Umbilical cord (tissue), 2 donors: ENCODE data around the gene LZTR1. TPM values are rescaled to one million over a fixed set of nuclear protein-coding genes. Genes with fewer than 3 reads are reported as not detected.
"Not testable (repeated sequence)": the region's sequence is repeated elsewhere in the genome, so short reads cannot be mapped to it uniquely, and the experiment has no call there.

Source experiments
- DNase-seq: peaks from one replicate; pipeline ENCODE4 v3.0.0-alpha.2; 2015; ENCODE audit warnings: low spot score
- total RNA-seq: library from RNA; depleted of rRNA; stranded (reverse); fragments of >200 nt; gene quantifications from one replicate; pipeline ENCODE4 v1.2.3, GENCODE V29; 2014; ENCODE audit warnings: low replicate concordance; ENCODE audit not compliant: insufficient read depth

The LZTR1 gene
- 52.7 TPM for total RNA-seq

DNA sequence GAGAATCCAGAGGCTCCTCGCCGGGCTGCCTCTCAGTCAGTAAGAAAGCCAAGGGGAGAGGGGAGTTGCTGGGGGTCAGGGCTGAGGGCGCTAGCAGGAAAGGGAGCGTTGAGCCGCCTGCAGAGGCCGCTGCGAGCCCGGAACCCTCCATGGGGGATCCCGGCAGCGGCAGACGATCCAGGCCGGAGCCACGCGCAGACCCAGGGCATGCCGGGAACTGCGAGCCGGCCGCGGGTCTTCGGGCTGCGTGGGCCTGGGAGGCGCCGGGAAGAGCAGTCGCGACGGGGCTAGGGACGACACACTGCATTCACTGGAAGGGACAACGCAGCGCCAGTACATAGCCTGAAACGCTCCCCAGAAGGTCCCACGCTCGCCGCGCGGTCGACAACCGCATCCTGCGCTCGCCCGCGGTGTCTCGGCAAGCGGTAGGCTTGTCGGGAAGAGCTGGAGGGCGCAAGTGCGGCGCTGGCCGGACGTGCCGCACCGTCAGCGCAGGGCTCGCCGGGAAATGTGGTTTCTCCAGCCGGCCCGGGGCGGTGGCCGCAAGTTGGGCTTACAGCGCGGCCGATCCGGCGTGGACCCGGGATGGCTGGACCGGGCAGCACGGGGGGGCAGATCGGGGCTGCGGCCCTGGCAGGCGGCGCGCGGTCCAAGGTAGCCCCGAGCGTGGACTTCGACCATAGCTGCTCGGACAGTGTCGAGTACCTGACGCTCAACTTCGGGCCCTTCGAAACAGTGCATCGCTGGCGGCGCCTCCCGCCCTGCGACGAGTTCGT lies at the start of gene LZTR1:
Gene LZTR1 (plus strand): TSS at position 511 of the 776 bp plus-strand sequence. CDS start 75 bp downstream, at position 586.
- DNase-seq, result peak; percentile 90

- DNase-seq, result no peak
Observed at GRCh38 chr22:20933910-20934309, 48.2 kb upstream of the LZTR1 start.

- not testable (repeated sequence) for DNase-seq
Observed at GRCh38 chr22:20935049-20935448, 47.0 kb upstream of the LZTR1 start.

GRCh38 chr22:20935780-20936539 lies 46.1 kb upstream of the LZTR1 start:
- not testable (repeated sequence) for DNase-seq

DNA sequence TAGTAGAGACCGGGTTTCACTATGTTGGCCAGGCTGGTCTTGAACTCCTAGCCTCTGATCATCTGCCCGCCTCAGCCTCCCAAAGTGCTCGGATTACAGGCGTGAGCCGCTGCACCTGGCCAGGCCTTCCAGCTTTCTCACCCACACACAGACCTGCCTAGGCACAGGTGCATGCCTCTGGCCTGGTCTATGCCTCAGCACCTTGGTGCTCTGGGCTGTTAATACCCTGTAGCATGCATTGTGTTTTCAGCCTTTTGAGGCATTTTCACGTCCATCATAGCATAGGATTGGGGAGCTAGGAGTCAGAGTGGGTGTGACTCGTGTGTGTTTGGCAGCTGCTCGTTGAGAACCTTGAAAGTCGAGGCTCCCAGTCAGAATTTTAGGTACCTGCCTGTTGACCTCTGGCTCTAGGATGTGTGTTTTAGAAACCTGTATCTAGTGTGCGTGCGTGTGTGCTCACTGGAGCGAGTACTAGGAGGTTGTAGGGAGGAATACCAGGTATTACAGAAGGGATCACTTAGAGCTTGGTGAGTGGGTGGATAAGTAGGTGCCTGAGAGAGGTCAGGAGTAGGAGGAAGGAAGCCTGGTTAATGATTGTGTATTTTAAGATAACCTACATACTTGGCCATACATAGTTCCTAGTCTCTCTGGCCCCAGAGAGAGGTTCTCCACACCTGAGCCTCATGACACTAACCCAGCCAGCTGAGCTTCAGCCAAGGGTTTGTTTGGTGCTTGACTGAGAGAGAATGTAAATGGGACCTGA lies 44.9 kb upstream of the LZTR1 start:
- DNase-seq, result no peak

DNA sequence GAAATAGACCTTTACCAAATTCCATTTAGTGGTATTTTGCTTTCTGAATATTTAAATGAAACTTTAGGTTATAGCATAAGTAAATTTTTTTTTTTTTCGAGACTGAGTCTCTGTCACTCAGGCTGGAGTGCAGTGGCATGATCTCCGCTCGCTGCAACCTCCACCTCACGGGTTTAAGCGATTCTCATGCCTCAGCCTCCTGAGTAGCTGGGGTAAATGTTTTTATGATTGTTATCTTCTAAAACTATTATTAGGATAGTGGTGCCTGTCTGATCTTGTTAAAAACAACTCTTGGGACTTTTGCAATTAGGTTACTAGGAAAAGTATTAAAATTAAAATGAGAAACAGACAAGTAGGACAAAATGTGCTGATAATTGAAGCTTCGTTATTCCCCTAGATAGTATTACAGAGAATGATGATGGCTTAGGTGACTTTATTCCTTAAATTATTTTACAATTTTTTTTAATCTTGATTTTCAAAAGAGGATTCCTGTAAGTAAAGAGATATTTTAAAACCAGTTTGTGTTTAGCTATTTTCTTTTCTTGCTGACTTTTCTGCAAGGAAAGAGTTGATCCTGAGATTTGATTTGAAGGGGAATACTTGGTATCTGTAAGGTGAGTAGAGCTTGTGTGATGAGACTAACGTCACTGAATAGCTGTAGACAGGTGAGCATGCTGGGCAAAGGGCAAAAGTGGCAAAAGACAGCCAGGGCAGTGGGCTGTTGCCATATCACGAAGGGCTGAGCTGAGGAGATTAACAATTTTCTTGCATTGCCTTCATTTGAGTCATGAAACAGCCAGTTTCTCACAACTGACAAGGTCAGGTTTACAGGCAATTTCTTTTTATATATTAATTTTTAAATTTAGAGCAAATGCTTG lies 44.1 kb upstream of the LZTR1 start:
- no peak for DNase-seq

DNA sequence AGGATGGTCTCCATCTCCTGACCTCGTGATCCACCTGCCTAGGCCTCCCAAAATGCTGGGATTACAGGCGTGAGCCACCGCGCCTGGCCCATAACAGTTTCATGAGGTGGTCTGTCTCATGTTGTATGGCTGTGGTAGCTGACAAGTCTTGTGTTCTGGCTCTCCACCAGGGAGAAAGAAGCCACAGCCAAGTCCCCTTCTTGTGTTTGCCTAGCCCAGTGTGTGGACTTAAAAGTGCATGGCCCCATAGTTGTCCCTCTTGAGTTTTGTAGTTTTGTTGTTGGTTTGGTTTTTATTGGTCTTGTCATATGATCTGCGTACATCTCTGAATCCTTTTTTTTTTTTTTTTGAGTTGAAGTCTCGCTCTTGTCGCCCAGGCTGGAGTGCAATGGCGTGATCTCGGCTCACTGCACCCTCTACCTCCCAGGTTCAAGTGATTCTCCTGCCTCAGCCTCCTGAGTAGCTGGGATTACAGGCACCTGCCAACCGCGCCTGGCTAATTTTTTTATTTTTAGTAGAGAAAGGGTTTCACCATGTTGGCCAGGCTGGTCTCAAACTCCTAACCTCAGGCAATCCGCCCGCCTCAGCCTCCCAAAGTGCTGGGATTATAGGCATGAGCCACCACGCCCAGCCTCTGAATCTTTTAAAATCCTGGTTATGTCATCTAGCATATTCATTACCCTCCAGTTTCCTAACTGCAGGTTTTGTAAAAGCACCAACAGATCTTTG lies 42.5 kb upstream of the LZTR1 start:
- not testable (repeated sequence) for DNase-seq

GRCh38 chr22:20940186-20940651 lies 41.9 kb upstream of the LZTR1 start:
- DNase-seq, result peak; percentile 87

GRCh38 chr22:20940904-20941385 lies 41.2 kb upstream of the LZTR1 start:
- DNase-seq, result no peak

- DNase-seq, result not testable (repeated sequence)
Observed at GRCh38 chr22:20942203-20942902, 39.7 kb upstream of the LZTR1 start.

GRCh38 chr22:20943104-20943933 lies 38.8 kb upstream of the LZTR1 start:
- no peak for DNase-seq

- DNase-seq, result no peak
Observed at GRCh38 chr22:20944042-20944441, 38.1 kb upstream of the LZTR1 start.

GRCh38 chr22:20945578-20945934 lies 36.5 kb upstream of the LZTR1 start:
- DNase-seq, result no peak

- DNase-seq, result no peak
Observed at GRCh38 chr22:20946080-20946986, 35.8 kb upstream of the LZTR1 start.

- no peak for DNase-seq
Observed at GRCh38 chr22:20946991-20947390, 35.1 kb upstream of the LZTR1 start.

DNA sequence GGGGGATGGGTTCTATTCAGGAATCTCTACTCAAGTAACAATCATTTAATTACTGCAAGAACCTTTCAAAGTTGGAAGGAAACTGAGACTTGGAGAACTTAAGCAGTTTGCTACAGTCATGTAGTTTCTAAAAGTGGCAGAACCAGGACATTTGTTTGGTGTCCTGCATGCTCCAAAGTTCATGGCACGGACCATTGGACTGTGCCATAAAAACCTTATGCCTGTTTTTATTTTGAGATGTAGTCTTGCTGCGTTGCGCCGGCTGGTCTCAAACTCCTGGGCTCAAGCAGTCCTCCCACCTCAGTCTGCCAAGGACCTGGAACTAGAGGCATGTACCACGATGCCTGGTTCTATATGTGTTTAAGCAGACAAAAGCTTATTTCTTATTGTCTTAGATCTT lies 33.6 kb upstream of the LZTR1 start:
- no peak for DNase-seq

- no peak for DNase-seq
Observed at GRCh38 chr22:20948989-20949388, 33.1 kb upstream of the LZTR1 start.
